Pancreas (tissue), 10 donors: Measurements from ENCODE around the gene PRDX6. TPM values are rescaled to one million over a fixed set of nuclear protein-coding genes. Genes with fewer than 3 reads are reported as not detected.
A peak's percentile ranks its signal among the peaks of the same experiment; 100 is the strongest.

Experiments used
- ATAC-seq, 4 donors: fragments of 200-7000 bp; cut with Tn5 transposase; one replicate each; pipeline versions ENCODE4 v1.8.0 to v1.9.1; 2020; ENCODE audit warnings: mild to moderate bottlenecking in 4 of 4, moderate library complexity in 4 of 4
- DNase-seq, 6 donors: peaks; one replicate each; pipeline ENCODE4 v3.0.0-alpha.2; 2020
- FAIRE-seq: peaks from 2 replicates; lab custom pipeline; 2012; peaks lifted over from hg19 to GRCh38; lab: Jason Lieb, UNC
- H3K27ac ChIP-seq, 4 donors: fragments of 200-600 bp; sonication (generic); 1 replicate in 3 of 4; 2 replicates in 1 of 4; pipeline versions ENCODE4 v1.5.0 to v1.8.0; 2020
- H3K27me3 ChIP-seq, 4 donors: fragments of 200-600 bp; one replicate each; pipeline ENCODE4 v1.8.0; 2021
- H3K36me3 ChIP-seq, 3 donors: fragments of 200-600 bp; sonication (generic) in 1 of 3; one replicate each; pipeline versions ENCODE4 v1.5.0 to v1.8.0; 2020 to 2021
- H3K4me1 ChIP-seq, 3 donors: fragments of 200-600 bp; one replicate each; pipeline ENCODE4 v1.8.0; 2021
- H3K4me3 ChIP-seq, 4 donors: fragments of 200-600 bp; sonication (generic) in 2 of 4; one replicate each; pipeline versions ENCODE4 v1.5.0 to v1.8.0; 2020 to 2021
- H3K9me3 ChIP-seq, 4 donors: fragments of 200-600 bp; one replicate each; pipeline ENCODE4 v1.8.0; 2021
- CTCF ChIP-seq, 4 donors: fragments of 200-600 bp; sonication (generic) in 3 of 4; IDR thresholded peaks; one replicate each; pipeline versions ENCODE4 v1.5.0 to v1.8.0; 2021; ENCODE audit warnings: antibody characterized with exemption in 4 of 4
- WGBS, 2 donors: extraction: QIAGEN DNeasy Blood & Tissue Kit; methylation state at CpG; one replicate each; pipeline ENCODE4 v1.1.7; 2013; 5-methylcytosine and 5-hydroxymethylcytosine counted together
- intact Hi-C, 3 donors: fragments of 100-400 bp; cut with DNase I; formaldehyde crosslinking; loops; one replicate each; pipeline versions ENCODE4 v1.11.1 to v1.14.2; 2022
- polyA plus RNA-seq, 2 donors: library from polyadenylated mRNA; stranded (reverse); fragments of 200-250 nt; gene quantifications; one replicate each; pipeline ENCODE4 v1.2.3, GENCODE V29; 2013
- total RNA-seq, 6 donors: library from RNA; stranded (reverse); fragmentation: NEBNext Ultra II Directional in 4 of 6; extraction: Animal tissue kit (Norgen Biotek cat#: 25700) in 4 of 6; gene quantifications; one replicate each; pipeline versions ENCODE4 v1.2.1 to v1.2.4, GENCODE V29; 2021 to 2023
- donor health status: healthy with polysubstance abuse.
- donor health status: DM: no; HTN: no; CAD: no; lungs with moderate emphysema.
- donor health status: DM: no; HTN: no; CAD: no.
- donor health status: control.
- donor health status: control.
- donor health status: Bipolar disorder and iron deficiency.
- donor health status: DM: yes; HTN: yes; CAD: no.
- donor health status: DM: no; HTN: no; CAD: no.
- donor health status: DM: no; HTN: no; CAD: no.
- donor health status: DM: yes; HTN: yes; CAD: no.

PRDX6 gene
- total and polyA plus RNA-seq, 8 donors, result 89.8 to 129 (median 106) TPM

- peak in 2 of 6 donors; percentile 28 to 29 for DNase-seq
- Histone ChIP-seq H3K27ac (peak overlapping the region; percentile 91 to 98 (median 96)), H3K4me3 (peak overlapping the region; percentile 61 to 89 (median 70))
Observed at GRCh38 chr1:173475564-173476196, 1.5 kb upstream of the PRDX6 start.

GRCh38 chr1:173476197-173476664 is 904 bp upstream of the PRDX6 start:
- no peak for FAIRE-seq
- intact Hi-C loops, result no loop called here
- 23 to 25% methylated on average over 5 of the region's 5 CpGs for WGBS, 2 donors
- H3K4me1 ChIP-seq, result peaks cover 20 to 49% (median 24%) of the 10 kb centered on the region in 3 donors
- no peak for DNase-seq
- no peak for ATAC-seq
- no peak for TF ChIP-seq CTCF (IDR thresholded peaks at IDR 0.05)
- H3K4me3 ChIP-seq, result peak overlapping the region; percentile 61 to 89 (median 70)
- H3K27ac ChIP-seq, result peak overlapping the region; percentile 91 to 98 (median 96)
- peaks cover 0 to 4% (median 1%) of the 10 kb centered on the region in 3 donors for H3K36me3 ChIP-seq
- H3K27me3 ChIP-seq, result no peaks in the 10 kb centered on the region
- no peaks in the 10 kb centered on the region for H3K9me3 ChIP-seq

More at GRCh38 chr1:173475564-173476196, 1.5 kb upstream of the PRDX6 start:
- TF ChIP-seq CTCF (IDR thresholded peaks at IDR 0.05), result no peak
- Histone ChIP-seq H3K27me3 (no peaks in the 10 kb centered on the region), H3K9me3 (no peaks in the 10 kb centered on the region), H3K4me1 (peaks cover 20 to 49% (median 24%) of the 10 kb centered on the region in 3 donors), H3K36me3 (no peaks in the 10 kb centered on the region)
- FAIRE-seq (no peak), ATAC-seq (peak; percentile 12 to 45 (median 22))
- whole genome bisulfite sequencing, 2 donors, result 17 to 28% methylated on average over 5 of the region's 5 CpGs
- intact Hi-C loops, result no loop called here

GRCh38 chr1:173476665-173477285 is 360 bp upstream of the PRDX6 start:
- Histone ChIP-seq H3K9me3 (no peaks in the 10 kb centered on the region), H3K27me3 (no peaks in the 10 kb centered on the region), H3K27ac (peak overlapping the region; percentile 91 to 99 (median 96)), H3K4me3 (peak overlapping the region; percentile 61 to 89 (median 70)), H3K36me3 (peaks cover 0 to 9% (median 7%) of the 10 kb centered on the region in 3 donors), H3K4me1 (peaks cover 20 to 49% (median 24%) of the 10 kb centered on the region in 3 donors)
- FAIRE-seq (no peak), DNase-seq (peak; percentile 88 to 95 (median 92)), ATAC-seq (peak; percentile 83 to 89 (median 85))
- no peak for TF ChIP-seq CTCF (IDR thresholded peaks at IDR 0.05)
- intact Hi-C loops, result no loop called here
- 0 to 1% methylated on average over 23 to 62 of the region's 62 CpGs for WGBS, 2 donors

- Histone ChIP-seq H3K27ac (peak overlapping the region; percentile 93 to 99 (median 98)), H3K27me3 (no peaks in the 10 kb centered on the region), H3K9me3 (no peaks in the 10 kb centered on the region), H3K4me3 (peak overlapping the region; percentile 67 to 89 (median 74)), H3K36me3 (peaks cover 0 to 23% (median 21%) of the 10 kb centered on the region in 3 donors), H3K4me1 (peaks cover 20 to 48% (median 24%) of the 10 kb centered on the region in 3 donors)
- ATAC-seq, result peak; percentile 29 to 52 (median 44)
- peak in 5 of 6 donors; percentile 36 to 58 (median 45) for DNase-seq
- FAIRE-seq, result no peak
- WGBS, 2 donors, result 2 to 4% methylated on average over 9 of the region's 9 CpGs
- intact Hi-C loops, result no loop called here
- no peak for TF ChIP-seq CTCF (IDR thresholded peaks at IDR 0.05)
Observed at GRCh38 chr1:173478094-173478674, 1.0 kb downstream of the PRDX6 start.
